A549 (cell line): ENCODE results near the gene CNTNAP2. TPM values are rescaled to one million over a fixed set of nuclear protein-coding genes. Genes with fewer than 3 reads are reported as not detected.

ENCODE experiments used
- ATAC-seq, 2 experiments: fragments of 200-7000 bp in 1 of 2; fragments of >200 bp in 1 of 2; cut with Nextera tagmentation in 1 of 2; cut with Tn5 transposase in 1 of 2; 3 replicates each; pipeline versions ENCODE4 v1.8.0 to v1.9.1; 2018 to 2020; ENCODE audit warnings: mild to moderate bottlenecking in 1 of 2, moderate library complexity in 1 of 2
- CTCF ChIA-PET: fragments of 300-600 bp; sonication (Branson Sonifier 250); formaldehyde crosslinking; extraction: SDS; loops from one replicate; lab custom pipeline; 2021; ENCODE audit warnings: antibody characterized with exemption, inconsistent platforms; lab: Yijun Ruan, JAX
- POLR2A ChIA-PET: fragments of 350-600 bp; formaldehyde crosslinking; extraction: SDS; loops from one replicate; lab custom pipeline; 2021; ENCODE audit warnings: antibody characterized with exemption, inconsistent platforms; lab: Yijun Ruan, JAX
- DNase-seq, 2 experiments: peaks; one replicate each; pipeline versions ENCODE4 v3.0.0 to v3.0.0-alpha.2; 2011 to 2016; ENCODE audit warnings: low read depth in 1 of 2, low spot score in 1 of 2
- FAIRE-seq: peaks from 2 replicates; lab custom pipeline; 2011; peaks lifted over from hg19 to GRCh38; lab: Jason Lieb, UNC
- H3K27ac ChIP-seq, 2 experiments: fragments of >200 bp; sonication (Bioruptor Twin); formaldehyde crosslinking; 3 replicates each; pipeline ENCODE4 v1.5.1; 2016 to 2017
- H3K4me1 ChIP-seq: fragments of >200 bp; sonication (Bioruptor Twin); formaldehyde crosslinking; 3 replicates; pipeline ENCODE4 v1.6.1; 2016
- H3K4me2 ChIP-seq: fragments of >200 bp; sonication (Bioruptor Twin); formaldehyde crosslinking; 3 replicates; pipeline ENCODE4 v1.6.1; 2016
- H3K4me3 ChIP-seq: fragments of >200 bp; sonication (Bioruptor Twin); formaldehyde crosslinking; 3 replicates; pipeline ENCODE4 v1.5.1; 2016
- H3K9me3 ChIP-seq: fragments of >200 bp; sonication (Bioruptor Twin); formaldehyde crosslinking; 3 replicates; pipeline ENCODE4 v1.6.1; 2016
- BCL3 ChIP-seq: fragments of >200 bp; sonication (Bioruptor Twin); formaldehyde crosslinking; IDR thresholded peaks from 3 replicates; pipeline ENCODE4 v1.6.1; 2016
- BHLHE40 ChIP-seq: IDR thresholded peaks from 2 replicates; pipeline ENCODE4 v1.6.1; 2012; ENCODE audit warnings: low read depth, low read length, inconsistent platforms
- CBX8 ChIP-seq: fragments of 200-600 bp; sonication (generic); IDR thresholded peaks from 2 replicates; pipeline ENCODE4 v1.6.1; 2016
- CEBPB ChIP-seq, 2 experiments: fragments of >200 bp in 1 of 2; sonication (Bioruptor Twin) in 1 of 2; formaldehyde crosslinking in 1 of 2; IDR thresholded peaks; 2 replicates each; pipeline ENCODE4 v1.6.1; 2012 to 2016
- CHD4 ChIP-seq: fragments of 200-600 bp; sonication (generic); IDR thresholded peaks from 2 replicates; pipeline ENCODE4 v1.6.1; 2016; ENCODE audit warnings: antibody characterized with exemption, mild to moderate bottlenecking, borderline replicate concordance
- ELK1 ChIP-seq: fragments of 150-350 bp; IDR thresholded peaks from 2 replicates; pipeline ENCODE4 v1.6.1; 2014; ENCODE audit warnings: low read depth, mild to moderate bottlenecking, low read length
- ESRRA ChIP-seq: fragments of 150-350 bp; IDR thresholded peaks from 2 replicates; pipeline ENCODE4 v1.6.1; 2014; ENCODE audit warnings: mild to moderate bottlenecking, low read length, borderline replicate concordance
- FOXS1 ChIP-seq: fragments of 250-450 bp; sonication (Bioruptor Pico); IDR thresholded peaks from 2 replicates; pipeline ENCODE4 v1.5.0; 2020; ENCODE audit warnings: mild to moderate bottlenecking, moderate library complexity
- HDAC2 ChIP-seq: fragments of 200-600 bp; sonication (generic); IDR thresholded peaks from 2 replicates; pipeline ENCODE4 v1.6.1; 2016
- HEYL ChIP-seq: fragments of 250-450 bp; sonication (Bioruptor Pico); IDR thresholded peaks from 2 replicates; pipeline ENCODE4 v1.8.0; 2021; ENCODE audit warnings: mild to moderate bottlenecking, moderate library complexity
- HMGXB4 ChIP-seq: fragments of 250-450 bp; sonication (Bioruptor Pico); IDR thresholded peaks from 2 replicates; pipeline ENCODE4 v1.5.0; 2021; ENCODE audit warnings: mild to moderate bottlenecking, moderate library complexity, borderline replicate concordance
- HOXB13 ChIP-seq: fragments of 250-450 bp; sonication (Bioruptor Pico); IDR thresholded peaks from 2 replicates; pipeline ENCODE4 v1.5.0; 2020; ENCODE audit warnings: low read depth, mild to moderate bottlenecking, moderate library complexity
- HOXB5 ChIP-seq: fragments of 250-450 bp; sonication (Bioruptor Pico); IDR thresholded peaks from 2 replicates; pipeline ENCODE4 v1.5.0; 2020; ENCODE audit warnings: mild to moderate bottlenecking, moderate library complexity
- JUNB ChIP-seq: fragments of >200 bp; sonication (Bioruptor Twin); formaldehyde crosslinking; IDR thresholded peaks from 2 replicates; pipeline ENCODE4 v1.6.1; 2016
- MAFK ChIP-seq: fragments of 450-650 bp; IDR thresholded peaks from 2 replicates; pipeline ENCODE4 v1.6.1; 2014; ENCODE audit not compliant: partially characterized antibody
- MAX ChIP-seq: IDR thresholded peaks from 2 replicates; pipeline ENCODE4 v1.6.1; 2012
- MAZ ChIP-seq: fragments of 150-350 bp; IDR thresholded peaks from 2 replicates; pipeline ENCODE4 v1.6.1; 2014; ENCODE audit warnings: antibody characterized with exemption, low read depth, low read length, borderline replicate concordance
- MYC ChIP-seq: IDR thresholded peaks from 2 replicates; pipeline ENCODE4 v1.6.1; 2012; ENCODE audit warnings: mild to moderate bottlenecking, inconsistent platforms, low read length, improper control_type of control experiment, borderline replicate concordance
- NFE2L2 ChIP-seq: fragments of 150-350 bp; conservative IDR thresholded peaks from 2 replicates; pipeline ENCODE4 v1.6.1; 2014; ENCODE audit warnings: low read length
- RAD21 ChIP-seq, 2 experiments: fragments of >200 bp in 1 of 2; sonication (Bioruptor Twin) in 1 of 2; formaldehyde crosslinking in 1 of 2; IDR thresholded peaks in 1 of 2; conservative IDR thresholded peaks in 1 of 2; 2 replicates in 1 of 2; 3 replicates in 1 of 2; pipeline ENCODE4 v1.6.1; 2012 to 2018; ENCODE audit warnings: inconsistent platforms in 1 of 2
- RFX5 ChIP-seq: fragments of 450-650 bp; IDR thresholded peaks from 2 replicates; pipeline ENCODE4 v1.7.1; 2014; ENCODE audit warnings: antibody characterized with exemption, mild to moderate bottlenecking, moderate library complexity
- RNF2 ChIP-seq: fragments of 200-600 bp; sonication (generic); IDR thresholded peaks from 2 replicates; pipeline ENCODE4 v1.6.1; 2016; ENCODE audit warnings: low read depth, mild to moderate bottlenecking, antibody characterized with exemption, moderate library complexity, borderline replicate concordance
- SREBF2 ChIP-seq: fragments of 450-650 bp; IDR thresholded peaks from 2 replicates; pipeline ENCODE4 v1.6.1; 2014; ENCODE audit warnings: mild to moderate bottlenecking, moderate library complexity
- ZC3H11A ChIP-seq: fragments of 450-650 bp; IDR thresholded peaks from 2 replicates; pipeline ENCODE4 v1.6.1; 2014; ENCODE audit warnings: antibody characterized with exemption, mild to moderate bottlenecking
- WGBS: methylation state at CpG from one replicate; pipeline ENCODE4 v1.1.6; 2017; ENCODE audit errors: missing lambda C conversion rate; 5-methylcytosine and 5-hydroxymethylcytosine counted together
- polyA plus RNA-seq, 4 experiments: library from polyadenylated mRNA; depleted of rRNA in 3 of 4; stranded (reverse); fragments of >200 nt; fragmentation: RNase III in 1 of 4; extraction: RNeasy Plus Mini Kit Qiagen cat#74134 plus additional on column Dnase treatment in 1 of 4; gene quantifications; 2 replicates in 3 of 4; 3 replicates in 1 of 4; pipeline ENCODE4 v1.2.3, GENCODE V29; 2011 to 2017

CNTNAP2 gene
- polyA plus RNA-seq, 2 of the 4 experiments (the other 2 are of a cell fraction) = 0.05 to 0.13 TPM

- no peak for TF ChIP-seq RFX5
- no peak for TF ChIP-seq SREBF2
- no peak for TF ChIP-seq MAX
- TF ChIP-seq HOXB5 (CRISPR knock-in tag) = no peak
- TF ChIP-seq RAD21 (conservative IDR thresholded peaks at IDR 0.05 in 1 of 2, IDR thresholded peaks at IDR 0.05 in 1 of 2) = no peak
- TF ChIP-seq CHD4 = no peak
- no peak for TF ChIP-seq HMGXB4 (CRISPR knock-in tag)
Measured at GRCh38 chr7:146635205-146636032, 518.8 kb downstream of the CNTNAP2 start (continued).

- H3K4me1 ChIP-seq = no peaks in the 10 kb centered on the region
- H3K4me2 ChIP-seq = no peak overlapping the region
- ChIA-PET POLR2A (no interaction called here), CTCF (no interaction called here)
- TF ChIP-seq CBX8 = no peak
- no peak for TF ChIP-seq ZC3H11A
- TF ChIP-seq FOXS1 (CRISPR knock-in tag) = no peak
- TF ChIP-seq HOXB13 = no peak
- no peak for TF ChIP-seq RNF2
- TF ChIP-seq NFE2L2 = no peak
- TF ChIP-seq ESRRA = no peak
- ATAC-seq (no peak), DNase-seq (no peak), FAIRE-seq (no peak)
- 10% methylated on average over 4 of the region's 4 CpGs for WGBS
- no peak overlapping the region for H3K27ac ChIP-seq
- no peaks in the 10 kb centered on the region; the same call in 2 of the 3 replicates for H3K9me3 ChIP-seq
- no peak overlapping the region for H3K4me3 ChIP-seq
Measured at GRCh38 chr7:146636033-146636356, 519.4 kb downstream of the CNTNAP2 start.

- no peak for ATAC-seq
- CTCF ChIA-PET = no interaction called here
- no peak overlapping the region for H3K4me3 ChIP-seq
- 25% methylated on average over 4 of the region's 4 CpGs for WGBS
- H3K4me2 ChIP-seq = no peak overlapping the region
- no peak for TF ChIP-seq BCL3
- TF ChIP-seq ELK1 = no peak
- no peak for TF ChIP-seq CEBPB (IDR thresholded peaks at IDR 0.05)
- TF ChIP-seq MAFK = no peak
- no peak for TF ChIP-seq ESRRA
- no peak for TF ChIP-seq MYC
- no peak for TF ChIP-seq ZC3H11A
- no peak for TF ChIP-seq RNF2
- TF ChIP-seq BHLHE40 = no peak
- no peak for TF ChIP-seq HDAC2
- TF ChIP-seq HEYL (CRISPR knock-in tag) = no peak
- TF ChIP-seq MAZ = no peak
- no peak for TF ChIP-seq RAD21 (conservative IDR thresholded peaks at IDR 0.05 in 1 of 2, IDR thresholded peaks at IDR 0.05 in 1 of 2)
- TF ChIP-seq CBX8 = no peak
- TF ChIP-seq JUNB = no peak
- TF ChIP-seq, all 56 proteins: peak for 0
- Histone ChIP-seq H3K27ac (no peak overlapping the region), H3K4me1 (no peaks in the 10 kb centered on the region), H3K9me3 (no peaks in the 10 kb centered on the region)
- POLR2A ChIA-PET = no interaction called here
- DNase-seq (no peak), FAIRE-seq (no peak)
Measured at GRCh38 chr7:146636581-146636980, 520.0 kb downstream of the CNTNAP2 start.
